HCT116 (cell line): Measurements from ENCODE around the gene CACNA1S. TPM values are rescaled to one million over a fixed set of nuclear protein-coding genes. Genes with fewer than 3 reads are reported as not detected.

Experiments used
- ATAC-seq: fragments of 200-7000 bp; cut with Tn5 transposase; 2 replicates; pipeline ENCODE4 v1.9.1; 2020; ENCODE audit warnings: mild to moderate bottlenecking, moderate library complexity
- BruUV-seq: library from RNA; stranded (reverse); fragments of 400-500 nt; replicated peaks from 2 replicates; lab custom pipeline; 2021; lab: Mats Ljungman, UMichigan
- CTCF ChIA-PET: fragments of 300-600 bp; sonication (Branson Sonifier 250); formaldehyde crosslinking; loops from one replicate; lab custom pipeline; 2021; ENCODE audit warnings: antibody characterized with exemption; lab: Charles Lee
- POLR2A ChIA-PET: fragments of 300-600, 350-600 bp; sonication (Branson Sonifier 250); formaldehyde crosslinking; loops from one replicate; lab custom pipeline; 2021; ENCODE audit warnings: antibody characterized with exemption; lab: Charles Lee
- RAD21 ChIA-PET, 2 experiments: fragments of 300-600 bp; sonication (Branson Sonifier 250); formaldehyde crosslinking; loops; one replicate each; lab custom pipeline; 2023; ENCODE audit warnings: low total read pairs in 2 of 2; ENCODE audit not compliant: uncharacterized antibody in 2 of 2, unreplicated experiment in 2 of 2, low non-redundant PET in 1 of 2; lab: Charles Lee
- DNase-seq: peaks from one replicate; pipeline ENCODE4 v3.0.0-alpha.2; 2010; ENCODE audit warnings: low read depth, low spot score
- H2AFZ ChIP-seq: fragments of 200-600 bp; shearing (Covaris generic), sonication (generic); 2 replicates; pipeline ENCODE4 v1.6.1; 2017; ENCODE audit warnings: low read depth, mixed run types, mixed read lengths, antibody characterized with exemption, low read length; ENCODE audit not compliant: poor library complexity, severe bottlenecking
- H3K27ac ChIP-seq: 2 replicates; pipeline ENCODE4 v1.5.1; 2012; ENCODE audit warnings: low read depth, low read length
- H3K27me3 ChIP-seq: fragments of 200-600 bp; sonication (generic); 2 replicates; pipeline ENCODE4 v1.6.1; 2016; ENCODE audit warnings: mixed run types, low read length, mixed read lengths; ENCODE audit not compliant: insufficient read depth
- H3K36me3 ChIP-seq, 2 experiments: fragments of 200-500 bp in 1 of 2; fragments of 200-600 bp in 1 of 2; sonication (Bioruptor generic) in 1 of 2; sonication (generic) in 1 of 2; 2 replicates each; pipeline versions ENCODE4 v1.5.1 to v1.6.1; 2014 to 2016; ENCODE audit warnings: low read length in 2 of 2, inconsistent platforms in 1 of 2, mixed read lengths in 1 of 2, mixed run types in 1 of 2; ENCODE audit not compliant: insufficient read depth in 2 of 2, control insufficient read depth in 1 of 2
- H3K4me1 ChIP-seq, 2 experiments: fragments of 200-600 bp in 1 of 2; sonication (generic) in 1 of 2; 2 replicates each; pipeline versions ENCODE4 v1.5.1 to v1.6.1; 2012 to 2017; ENCODE audit warnings: low read length in 2 of 2, inconsistent platforms in 1 of 2, mild to moderate bottlenecking in 1 of 2, mixed read lengths in 1 of 2, mixed run types in 1 of 2, moderate library complexity in 1 of 2; ENCODE audit not compliant: insufficient read depth in 2 of 2, control insufficient read depth in 1 of 2
- H3K4me2 ChIP-seq: fragments of 200-600 bp; sonication (generic); 2 replicates; pipeline ENCODE4 v1.6.1; 2017; ENCODE audit warnings: mixed run types, low read length, mixed read lengths
- H3K4me3 ChIP-seq, 2 experiments: fragments of 200-600 bp in 1 of 2; sonication (generic) in 1 of 2; replicated peaks in 1 of 2; 2 replicates each; pipeline ENCODE4 v1.5.1; 2011 to 2016; ENCODE audit warnings: low read length in 2 of 2, control low read depth in 1 of 2, low read depth in 1 of 2, mild to moderate bottlenecking in 1 of 2, mixed read lengths in 1 of 2, mixed run types in 1 of 2
- H3K79me2 ChIP-seq: fragments of 200-600 bp; sonication (generic); 2 replicates; pipeline ENCODE4 v1.6.1; 2017; ENCODE audit warnings: mild to moderate bottlenecking, mixed run types, low read length, moderate library complexity, mixed read lengths; ENCODE audit not compliant: insufficient read depth
- H3K9ac ChIP-seq: fragments of 200-600 bp; sonication (generic); 2 replicates; pipeline ENCODE4 v1.6.1; 2016; ENCODE audit warnings: low read length, mixed read lengths
- H3K9me2 ChIP-seq: fragments of 200-600 bp; sonication (generic), shearing (Covaris generic); 2 replicates; pipeline ENCODE4 v1.6.1; 2017; ENCODE audit warnings: mixed run types, mild to moderate bottlenecking, moderate library complexity; ENCODE audit not compliant: insufficient read depth
- H3K9me3 ChIP-seq, 2 experiments: fragments of 200-500 bp in 1 of 2; fragments of 200-600 bp in 1 of 2; sonication (Bioruptor generic) in 1 of 2; sonication (generic) in 1 of 2; 2 replicates each; pipeline ENCODE4 v1.6.1; 2014 to 2017; ENCODE audit warnings: low read length in 2 of 2, mixed read lengths in 2 of 2, inconsistent platforms in 1 of 2, low read depth in 1 of 2, mild to moderate bottlenecking in 1 of 2, mixed run types in 1 of 2, moderate library complexity in 1 of 2; ENCODE audit not compliant: control insufficient read depth in 1 of 2, insufficient read depth in 1 of 2
- H4K20me1 ChIP-seq: fragments of 200-600 bp; sonication (generic), shearing (Covaris generic); 2 replicates; pipeline ENCODE4 v1.6.1; 2017; ENCODE audit warnings: mixed run types, mild to moderate bottlenecking, moderate library complexity; ENCODE audit not compliant: insufficient read depth
- CEBPB ChIP-seq: IDR thresholded peaks from 2 replicates; pipeline ENCODE4 v1.6.1; 2012; ENCODE audit warnings: low read depth
- CTCF ChIP-seq, 3 experiments: fragments of 200-600 bp in 1 of 3; sonication (generic) in 1 of 3; IDR thresholded peaks in 2 of 3; conservative IDR thresholded peaks in 1 of 3; 2 replicates each; pipeline ENCODE4 v1.5.1; 2012 to 2017; ENCODE audit warnings: low read depth in 2 of 3, low read length in 2 of 3, antibody characterized with exemption in 1 of 3, borderline replicate concordance in 1 of 3, control low read depth in 1 of 3, mild to moderate bottlenecking in 1 of 3, mixed read lengths in 1 of 3, mixed run types in 1 of 3, moderate library complexity in 1 of 3; ENCODE audit not compliant: insufficient read depth in 1 of 3
- EGR1 ChIP-seq: IDR thresholded peaks from 2 replicates; pipeline ENCODE4 v1.6.1; 2012; ENCODE audit warnings: low read depth
- ELF1 ChIP-seq: IDR thresholded peaks from 2 replicates; pipeline ENCODE4 v1.6.1; 2012; ENCODE audit warnings: low read depth, borderline replicate concordance
- EZH2 ChIP-seq: fragments of 200-600 bp; sonication (generic); IDR thresholded peaks from 2 replicates; pipeline ENCODE4 v1.6.1; 2017; ENCODE audit warnings: antibody characterized with exemption, mixed run types
- EZH2phosphoT487 ChIP-seq: fragments of 200-600 bp; IDR thresholded peaks from 2 replicates; pipeline ENCODE4 v1.6.1; 2018; ENCODE audit warnings: antibody characterized with exemption, borderline replicate concordance
- FOSL1 ChIP-seq: IDR thresholded peaks from 2 replicates; pipeline ENCODE4 v1.6.1; 2012; ENCODE audit warnings: low read depth
- JUND ChIP-seq: IDR thresholded peaks from 2 replicates; pipeline ENCODE4 v1.6.1; 2012
- MAX ChIP-seq: IDR thresholded peaks from 2 replicates; pipeline ENCODE4 v1.6.1; 2012
- POLR2A ChIP-seq: IDR thresholded peaks from 2 replicates; pipeline ENCODE4 v1.7.0; 2011; ENCODE audit warnings: borderline replicate concordance; ENCODE audit not compliant: insufficient read depth, insufficient read length; ENCODE audit errors: extremely low read depth
- POLR2AphosphoS5 ChIP-seq: IDR thresholded peaks from 2 replicates; pipeline ENCODE4 v1.6.1; 2011; ENCODE audit warnings: mild to moderate bottlenecking, low read depth, low read length, moderate library complexity
- RAD21 ChIP-seq: IDR thresholded peaks from 2 replicates; pipeline ENCODE4 v1.6.1; 2012; ENCODE audit warnings: low read depth, mild to moderate bottlenecking
- SP1 ChIP-seq: IDR thresholded peaks from 2 replicates; pipeline ENCODE4 v1.6.1; 2012; ENCODE audit warnings: low read depth
- SRF ChIP-seq: IDR thresholded peaks from 2 replicates; pipeline ENCODE4 v1.6.1; 2012; ENCODE audit warnings: low read depth
- TCF7L2 ChIP-seq: IDR thresholded peaks from 2 replicates; pipeline ENCODE4 v1.7.0; 2011; ENCODE audit warnings: borderline replicate concordance, inconsistent platforms; ENCODE audit not compliant: insufficient read depth, insufficient read length; ENCODE audit errors: extremely low read depth
- YY1 ChIP-seq: IDR thresholded peaks from 2 replicates; pipeline ENCODE4 v1.6.1; 2011; ENCODE audit warnings: low read length, low read depth, moderate library complexity, mild to moderate bottlenecking; ENCODE audit not compliant: insufficient replicate concordance; ENCODE audit errors: extremely low read depth
- ZFX ChIP-seq: fragments of 450-650 bp; IDR thresholded peaks from 2 replicates; pipeline ENCODE4 v1.6.1; 2017
- ZNF274 ChIP-seq: fragments of 200-500 bp; sonication (Bioruptor generic); IDR thresholded peaks from 2 replicates; pipeline ENCODE4 v1.6.1; 2014; ENCODE audit warnings: mild to moderate bottlenecking, low read depth, low read length, inconsistent platforms
- intact Hi-C: fragments of 100-400 bp; cut with micrococcal nuclease; formaldehyde crosslinking; loops from 2 replicates; pipeline ENCODE4 v1.10.0; 2022
- total RNA-seq: library from RNA; stranded (reverse); gene quantifications from one replicate; pipeline ENCODE4 v1.2.1, GENCODE V29; 2021; ENCODE audit not compliant: unreplicated experiment

CACNA1S gene
- total RNA-seq, 1 experiment from 2014 or later = not detected

GRCh38 chr1:201139306-201139705 is 27.1 kb upstream of the CACNA1S start:
- ChIA-PET RAD21 (no interaction called here), POLR2A (no interaction called here), CTCF (no interaction called here)
- no peak overlapping the region for H3K4me2 ChIP-seq
- no peaks in the 10 kb centered on the region for H3K4me1 ChIP-seq
- no peak overlapping the region for H3K27ac ChIP-seq
- no peak for TF ChIP-seq FOSL1
- TF ChIP-seq MAX = no peak
- no peak for TF ChIP-seq SRF
- TF ChIP-seq ELF1 = no peak
- TF ChIP-seq ZNF274 = no peak
- TF ChIP-seq CEBPB = no peak
- TF ChIP-seq EZH2phosphoT487 = no peak
- no peak for TF ChIP-seq JUND
- TF ChIP-seq SP1 = no peak
- no peak for TF ChIP-seq POLR2AphosphoS5
- TF ChIP-seq CTCF (IDR thresholded peaks at IDR 0.05 in 2 of 3, conservative IDR thresholded peaks at IDR 0.05 in 1 of 3; ENCODE audit: borderline replicate concordance in 1 of 3, insufficient read depth in 1 of 3, low read depth in 2 of 3, low read length in 2 of 3) = no peak
- TF ChIP-seq TCF7L2 = no peak
- TF ChIP-seq YY1 = no peak
- TF ChIP-seq POLR2A = no peak
- TF ChIP-seq EGR1 = no peak
- TF ChIP-seq EZH2 = no peak
- TF ChIP-seq ZFX = no peak
- TF ChIP-seq RAD21 = no peak
- no peak overlapping the region for H2AFZ ChIP-seq
- H4K20me1 ChIP-seq = no peaks in the 10 kb centered on the region
- peaks cover 20 to 21% of the 10 kb centered on the region in 2 experiments; a peak in 3 of 4 replicates for H3K36me3 ChIP-seq
- no peaks in the 10 kb centered on the region for H3K9me3 ChIP-seq
- no peak overlapping the region for H3K9ac ChIP-seq
- intact Hi-C loops = no loop called here
- DNase-seq = no peak
- no TSS peak for BruUV-seq
- H3K79me2 ChIP-seq = no peaks in the 10 kb centered on the region
- no peak overlapping the region for H3K4me3 ChIP-seq
- H3K9me2 ChIP-seq = no peaks in the 10 kb centered on the region
- H3K27me3 ChIP-seq = no peaks in the 10 kb centered on the region
- no peak for ATAC-seq
